Measurements from ENCODE around the gene PROCR.
"Not testable (repeated sequence)": the region's sequence is repeated elsewhere in the genome, so short reads cannot be mapped to it uniquely, and the experiment has no call there.

Gene PROCR

GRCh38 chr20:35171753-35172433 is at the start of gene PROCR:
Gene PROCR (plus strand): TSS chr20:35172072. CDS start chr20:35172155, 83 bp downstream.
- in situ Hi-C loops (cut with MboI; ENCODE audit: low sequenced_read_pairs): no loop called here

GRCh38 chr20:35122756-35123405 is 49.0 kb upstream of the PROCR start:
- in situ Hi-C loops (cut with MboI; ENCODE audit: low sequenced_read_pairs): no loop called here

GRCh38 chr20:35125753-35126152 is 46.1 kb upstream of the PROCR start:
- in situ Hi-C loops (cut with MboI; ENCODE audit: low sequenced_read_pairs): no loop called here

GRCh38 chr20:35129647-35130069 is 42.2 kb upstream of the PROCR start:
- in situ Hi-C loops (cut with MboI; ENCODE audit: low sequenced_read_pairs): no loop called here

- in situ Hi-C loops (cut with MboI; ENCODE audit: low sequenced_read_pairs): no loop called here
Measured at GRCh38 chr20:35131934-35132333, 39.9 kb upstream of the PROCR start.

- in situ Hi-C loops (cut with MboI; ENCODE audit: low sequenced_read_pairs): no loop called here
Measured at GRCh38 chr20:35133031-35133430, 38.8 kb upstream of the PROCR start.

- in situ Hi-C loops (cut with MboI; ENCODE audit: low sequenced_read_pairs): no loop called here
Measured at GRCh38 chr20:35133735-35134134, 38.1 kb upstream of the PROCR start.

GRCh38 chr20:35134472-35134871 is 37.4 kb upstream of the PROCR start:
- in situ Hi-C loops (cut with MboI; ENCODE audit: low sequenced_read_pairs): no loop called here

- in situ Hi-C loops (cut with MboI; ENCODE audit: low sequenced_read_pairs): no loop called here
Measured at GRCh38 chr20:35134880-35135279, 37.0 kb upstream of the PROCR start.

GRCh38 chr20:35135867-35136586 is 35.8 kb upstream of the PROCR start:
- in situ Hi-C loops (cut with MboI; ENCODE audit: low sequenced_read_pairs): no loop called here

- in situ Hi-C loops (cut with MboI; ENCODE audit: low sequenced_read_pairs): no loop called here
Measured at GRCh38 chr20:35144694-35145093, 27.2 kb upstream of the PROCR start.

GRCh38 chr20:35145141-35145564 is 26.7 kb upstream of the PROCR start:
- in situ Hi-C loops (cut with MboI; ENCODE audit: low sequenced_read_pairs): no loop called here

- in situ Hi-C loops (cut with MboI; ENCODE audit: low sequenced_read_pairs): no loop called here
Measured at GRCh38 chr20:35146299-35146919, 25.5 kb upstream of the PROCR start.

GRCh38 chr20:35146920-35147574 is 24.8 kb upstream of the PROCR start, which contains the start of gene EDEM2:
Gene EDEM2 (minus strand): TSS chr20:35147336. CDS start chr20:35147258, 78 bp downstream.
- in situ Hi-C loops (cut with MboI; ENCODE audit: low sequenced_read_pairs): no loop called here

GRCh38 chr20:35147575-35148071 is 24.2 kb upstream of the PROCR start:
- in situ Hi-C loops (cut with MboI; ENCODE audit: low sequenced_read_pairs): not testable (repeated sequence)

- in situ Hi-C loops (cut with MboI; ENCODE audit: low sequenced_read_pairs): no loop called here
Measured at GRCh38 chr20:35150846-35151579, 20.9 kb upstream of the PROCR start.

- in situ Hi-C loops (cut with MboI; ENCODE audit: low sequenced_read_pairs): no loop called here
Measured at GRCh38 chr20:35151736-35152135, 20.1 kb upstream of the PROCR start.

- in situ Hi-C loops (cut with MboI; ENCODE audit: low sequenced_read_pairs): no loop called here
Measured at GRCh38 chr20:35155936-35156335, 15.9 kb upstream of the PROCR start.

GRCh38 chr20:35156978-35157377 is 14.9 kb upstream of the PROCR start:
- in situ Hi-C loops (cut with MboI; ENCODE audit: low sequenced_read_pairs): no loop called here

GRCh38 chr20:35160341-35160740 is 11.5 kb upstream of the PROCR start:
- in situ Hi-C loops (cut with MboI; ENCODE audit: low sequenced_read_pairs): not testable (repeated sequence)

Data from HL-60/S4 treated with phorbol 12-myristate 13-acetate at 8.2 ng/mL for 4 days and 3 days (cell line).